Panc1 (cell line): ENCODE measurements around the gene PLET1. TPM values are rescaled to one million over a fixed set of nuclear protein-coding genes. Genes with fewer than 3 reads are reported as not detected.
A peak's percentile ranks its signal among the peaks of the same experiment; 100 is the strongest.

Source experiments
- ATAC-seq: fragments of 200-7000 bp; cut with Tn5 transposase; 2 replicates; pipeline ENCODE4 v1.9.1; 2020; ENCODE audit warnings: mild to moderate bottlenecking, moderate library complexity
- BruUV-seq: library from RNA; stranded (reverse); fragments of 400-500 nt; replicated peaks from 2 replicates; lab custom pipeline; 2021; lab: Mats Ljungman, UMichigan
- CTCF ChIA-PET: fragments of 300-600 bp; sonication (Branson Sonifier 250); formaldehyde crosslinking; loops from one replicate; lab custom pipeline; 2022; ENCODE audit warnings: antibody characterized with exemption; lab: Charles Lee
- POLR2A ChIA-PET: fragments of 300-600 bp; sonication (Branson Sonifier 250); formaldehyde crosslinking; loops from one replicate; lab custom pipeline; 2022; ENCODE audit warnings: antibody characterized with exemption; lab: Charles Lee
- DNase-seq: peaks from one replicate; pipeline ENCODE4 v3.0.0-alpha.2; 2010; ENCODE audit warnings: low read depth, low spot score
- H3K27ac ChIP-seq: 2 replicates; pipeline ENCODE4 v1.5.1; 2011; ENCODE audit warnings: mild to moderate bottlenecking, low read length, inconsistent platforms
- H3K27me3 ChIP-seq: fragments of 200-500 bp; sonication (Bioruptor generic); 2 replicates; pipeline ENCODE4 v1.6.0; 2014; ENCODE audit warnings: low read length, inconsistent platforms; ENCODE audit not compliant: control insufficient read depth, insufficient read depth
- H3K36me3 ChIP-seq: fragments of 200-500 bp; sonication (Bioruptor generic); 2 replicates; pipeline ENCODE4 v1.5.1; 2014; ENCODE audit warnings: inconsistent platforms, mild to moderate bottlenecking, low read length, moderate library complexity; ENCODE audit not compliant: control insufficient read depth, insufficient read depth
- H3K4me1 ChIP-seq: 2 replicates; pipeline ENCODE4 v1.5.1; 2011; ENCODE audit warnings: inconsistent platforms, mild to moderate bottlenecking, low read length, moderate library complexity; ENCODE audit not compliant: control insufficient read depth, insufficient read depth
- H3K4me3 ChIP-seq, 2 experiments: 2 replicates each; pipeline ENCODE4 v1.5.1; 2011 to 2012; ENCODE audit warnings: low read depth in 2 of 2, low read length in 2 of 2, mild to moderate bottlenecking in 2 of 2, inconsistent platforms in 1 of 2, moderate library complexity in 1 of 2
- H3K9me3 ChIP-seq: fragments of 200-500 bp; sonication (Bioruptor generic); 2 replicates; pipeline ENCODE4 v1.5.1; 2014; ENCODE audit warnings: low read depth, mild to moderate bottlenecking, inconsistent platforms, low read length, moderate library complexity; ENCODE audit not compliant: control insufficient read depth, insufficient read depth
- POLR2AphosphoS5 ChIP-seq: IDR thresholded peaks from 2 replicates; pipeline ENCODE4 v1.6.1; 2012; ENCODE audit warnings: mild to moderate bottlenecking, low read depth, low read length, moderate library complexity
- SIN3A ChIP-seq: IDR thresholded peaks from 2 replicates; pipeline ENCODE4 v1.6.1; 2012; ENCODE audit warnings: low read depth, mild to moderate bottlenecking, low read length, moderate library complexity, borderline replicate concordance; ENCODE audit not compliant: insufficient read depth
- TCF7L2 ChIP-seq: IDR thresholded peaks from 2 replicates; pipeline ENCODE4 v1.6.1; 2011; ENCODE audit warnings: mild to moderate bottlenecking, low read depth, low read length, inconsistent platforms
- in situ Hi-C: cut with HindIII; loops from 2 replicates; pipeline ENCODE4 v1.10.0; 2016; ENCODE audit warnings: low sequenced_read_pairs, low pct_unique_long_range_greater_than_20kb
- intact Hi-C: fragments of 100-400 bp; cut with micrococcal nuclease; formaldehyde crosslinking; loops from one replicate; pipeline ENCODE4 v1.10.0; 2022; ENCODE audit not compliant: unreplicated experiment
- total RNA-seq: library from RNA; stranded (reverse); gene quantifications from one replicate; pipeline ENCODE4 v1.2.1, GENCODE V29; 2021; ENCODE audit not compliant: unreplicated experiment
- TF ChIP-seq, protein P1 (sequence below), 2 experiments: IDR thresholded peaks; 2 replicates each; pipeline ENCODE4 v1.6.1; 2011 to 2012; ENCODE audit warnings: low read depth in 2 of 2, control low read depth in 1 of 2, low read length in 1 of 2, mild to moderate bottlenecking in 1 of 2, moderate library complexity in 1 of 2; ENCODE audit not compliant: insufficient read depth in 1 of 2
- TF ChIP-seq, protein P2 (sequence below): fragments of 450-650 bp; IDR thresholded peaks from 2 replicates; pipeline ENCODE4 v1.5.1; 2017; ENCODE audit warnings: mild to moderate bottlenecking

Gene PLET1
- total RNA-seq, 1 experiment from 2014 or later = not detected

- no peak overlapping the region for H3K4me3 ChIP-seq
- DNase-seq (no peak), ATAC-seq (0 out of 2 replicates have a peak, but pooled peaks have one; percentile 45)
- BruUV-seq = no TSS peak
- TF ChIP-seq, protein P1, sequence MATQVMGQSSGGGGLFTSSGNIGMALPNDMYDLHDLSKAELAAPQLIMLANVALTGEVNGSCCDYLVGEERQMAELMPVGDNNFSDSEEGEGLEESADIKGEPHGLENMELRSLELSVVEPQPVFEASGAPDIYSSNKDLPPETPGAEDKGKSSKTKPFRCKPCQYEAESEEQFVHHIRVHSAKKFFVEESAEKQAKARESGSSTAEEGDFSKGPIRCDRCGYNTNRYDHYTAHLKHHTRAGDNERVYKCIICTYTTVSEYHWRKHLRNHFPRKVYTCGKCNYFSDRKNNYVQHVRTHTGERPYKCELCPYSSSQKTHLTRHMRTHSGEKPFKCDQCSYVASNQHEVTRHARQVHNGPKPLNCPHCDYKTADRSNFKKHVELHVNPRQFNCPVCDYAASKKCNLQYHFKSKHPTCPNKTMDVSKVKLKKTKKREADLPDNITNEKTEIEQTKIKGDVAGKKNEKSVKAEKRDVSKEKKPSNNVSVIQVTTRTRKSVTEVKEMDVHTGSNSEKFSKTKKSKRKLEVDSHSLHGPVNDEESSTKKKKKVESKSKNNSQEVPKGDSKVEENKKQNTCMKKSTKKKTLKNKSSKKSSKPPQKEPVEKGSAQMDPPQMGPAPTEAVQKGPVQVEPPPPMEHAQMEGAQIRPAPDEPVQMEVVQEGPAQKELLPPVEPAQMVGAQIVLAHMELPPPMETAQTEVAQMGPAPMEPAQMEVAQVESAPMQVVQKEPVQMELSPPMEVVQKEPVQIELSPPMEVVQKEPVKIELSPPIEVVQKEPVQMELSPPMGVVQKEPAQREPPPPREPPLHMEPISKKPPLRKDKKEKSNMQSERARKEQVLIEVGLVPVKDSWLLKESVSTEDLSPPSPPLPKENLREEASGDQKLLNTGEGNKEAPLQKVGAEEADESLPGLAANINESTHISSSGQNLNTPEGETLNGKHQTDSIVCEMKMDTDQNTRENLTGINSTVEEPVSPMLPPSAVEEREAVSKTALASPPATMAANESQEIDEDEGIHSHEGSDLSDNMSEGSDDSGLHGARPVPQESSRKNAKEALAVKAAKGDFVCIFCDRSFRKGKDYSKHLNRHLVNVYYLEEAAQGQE (IDR thresholded peaks at IDR 0.05; ENCODE audit: insufficient read depth in 1 of 2, low read depth in 2 of 2, low read length in 1 of 2) = no peak
- no peak for TF ChIP-seq POLR2AphosphoS5
- TF ChIP-seq, protein P2, sequence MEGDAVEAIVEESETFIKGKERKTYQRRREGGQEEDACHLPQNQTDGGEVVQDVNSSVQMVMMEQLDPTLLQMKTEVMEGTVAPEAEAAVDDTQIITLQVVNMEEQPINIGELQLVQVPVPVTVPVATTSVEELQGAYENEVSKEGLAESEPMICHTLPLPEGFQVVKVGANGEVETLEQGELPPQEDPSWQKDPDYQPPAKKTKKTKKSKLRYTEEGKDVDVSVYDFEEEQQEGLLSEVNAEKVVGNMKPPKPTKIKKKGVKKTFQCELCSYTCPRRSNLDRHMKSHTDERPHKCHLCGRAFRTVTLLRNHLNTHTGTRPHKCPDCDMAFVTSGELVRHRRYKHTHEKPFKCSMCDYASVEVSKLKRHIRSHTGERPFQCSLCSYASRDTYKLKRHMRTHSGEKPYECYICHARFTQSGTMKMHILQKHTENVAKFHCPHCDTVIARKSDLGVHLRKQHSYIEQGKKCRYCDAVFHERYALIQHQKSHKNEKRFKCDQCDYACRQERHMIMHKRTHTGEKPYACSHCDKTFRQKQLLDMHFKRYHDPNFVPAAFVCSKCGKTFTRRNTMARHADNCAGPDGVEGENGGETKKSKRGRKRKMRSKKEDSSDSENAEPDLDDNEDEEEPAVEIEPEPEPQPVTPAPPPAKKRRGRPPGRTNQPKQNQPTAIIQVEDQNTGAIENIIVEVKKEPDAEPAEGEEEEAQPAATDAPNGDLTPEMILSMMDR = no peak
- no peaks in the 10 kb centered on the region for H3K27me3 ChIP-seq
- H3K36me3 ChIP-seq = no peaks in the 10 kb centered on the region
- POLR2A ChIA-PET = no interaction called here
- no peaks in the 10 kb centered on the region for H3K4me1 ChIP-seq
- no peaks in the 10 kb centered on the region for H3K9me3 ChIP-seq
- CTCF ChIA-PET = interaction anchor here (0.7 kb wide), 2 partner anchors 8 to 44 kb away, joined by 4 read pairs; partner anchors contain the start of gene PTS
- intact Hi-C loops = no loop called here
- no peak overlapping the region for H3K27ac ChIP-seq
- in situ Hi-C loops = no loop called here
Measured at GRCh38 chr11:112270551-112271180, 10.0 kb upstream of the PLET1 start.

GRCh38 chr11:112269139-112269538, 8.5 kb upstream of the PLET1 start:
- CTCF ChIA-PET = no interaction called here
- no peaks in the 10 kb centered on the region for H3K9me3 ChIP-seq
- in situ Hi-C loops (no loop called here), intact Hi-C loops (no loop called here)
- H3K36me3 ChIP-seq = no peaks in the 10 kb centered on the region
- DNase-seq = no peak
- ATAC-seq = no peak
- no peaks in the 10 kb centered on the region for H3K27me3 ChIP-seq
- no peak overlapping the region for H3K4me3 ChIP-seq
- no peak overlapping the region for H3K27ac ChIP-seq
- no peaks in the 10 kb centered on the region for H3K4me1 ChIP-seq
- no TSS peak for BruUV-seq
- TF ChIP-seq, protein P2 = no peak
- TF ChIP-seq, protein P1 (IDR thresholded peaks at IDR 0.05; ENCODE audit: insufficient read depth in 1 of 2, low read depth in 2 of 2, low read length in 1 of 2) = no peak
- TF ChIP-seq TCF7L2 = no peak
- TF ChIP-seq SIN3A = no peak
- TF ChIP-seq POLR2AphosphoS5 = no peak
- POLR2A ChIA-PET = interaction anchor here (0.5 kb wide), 1 partner anchor 92 kb away, joined by 5 read pairs; no protein-coding TSS in a partner anchor
